ENCODE results near the gene KLF7. TPM values are rescaled to one million over a fixed set of nuclear protein-coding genes. Genes with fewer than 3 reads are reported as not detected.

The KLF7 gene
- total RNA-seq, 2 experiments from 2014 or later: 17.9 to 22.9 TPM

DNA sequence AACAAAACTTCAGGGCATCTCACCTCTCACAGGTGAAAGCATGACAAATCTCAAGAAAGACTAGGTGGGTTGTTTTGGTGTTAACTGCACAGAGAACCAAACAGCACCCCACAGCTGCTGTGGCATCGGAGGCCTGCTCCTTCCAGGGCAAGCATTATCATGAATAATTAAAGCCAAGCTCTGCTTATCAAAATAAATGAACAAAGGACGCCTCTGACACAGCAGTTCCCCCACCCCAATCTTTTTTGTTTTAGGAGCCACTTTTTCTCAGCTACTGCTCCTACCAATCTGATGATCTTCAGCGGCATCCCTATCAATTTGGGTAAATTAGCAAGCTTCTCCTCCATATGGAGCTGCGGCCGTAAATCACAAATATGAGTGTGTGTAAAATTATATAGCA is 58.6 kb downstream of the KLF7 start:
- no peak for ATAC-seq (ENCODE audit: low read depth)
- H3K27ac Mint-ChIP-seq: no peak overlapping the region
- H3K4me3 Mint-ChIP-seq: no peak overlapping the region

DNA sequence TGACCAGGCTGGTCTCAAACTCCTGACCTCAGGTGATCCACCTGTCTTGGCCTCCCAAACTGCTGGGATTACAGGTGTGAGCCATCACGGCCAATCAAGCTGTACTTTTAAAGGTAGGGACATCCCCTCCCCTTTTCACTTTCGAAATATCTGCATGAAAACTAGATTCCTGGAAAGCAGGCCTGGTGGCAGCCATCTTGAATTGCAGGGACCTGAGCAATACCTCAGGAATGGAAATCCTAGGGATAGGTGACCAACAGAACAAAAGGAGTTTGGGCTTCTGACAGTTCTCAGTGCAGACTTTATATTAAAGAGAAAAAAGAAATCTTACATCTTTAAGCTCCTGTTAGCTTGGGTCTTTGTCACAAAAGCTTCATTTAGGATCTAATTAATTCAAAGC is 62.6 kb downstream of the KLF7 start:
- ATAC-seq (ENCODE audit: low read depth) (no peak), DNase-seq (no peak)
- Mint-ChIP-seq H3K4me3 (no peak overlapping the region), H3K36me3 (peaks cover 47% of the 10 kb centered on the region), H3K4me1 (peaks cover 8% of the 10 kb centered on the region), H3K27me3 (no peaks in the 10 kb centered on the region), H3K9me3 (peaks cover 2% of the 10 kb centered on the region), H3K27ac (no peak overlapping the region)
- POLR2A ChIA-PET: no interaction called here

More for the DNA sequence above, 58.6 kb downstream of the KLF7 start:
- Mint-ChIP-seq H3K9me3 (peaks cover under 1% of the 10 kb centered on the region), H3K4me1 (peaks cover 19% of the 10 kb centered on the region), H3K36me3 (peaks cover 39% of the 10 kb centered on the region), H3K27me3 (no peaks in the 10 kb centered on the region)
- POLR2A ChIA-PET: no interaction called here
- DNase-seq: no peak

DNA sequence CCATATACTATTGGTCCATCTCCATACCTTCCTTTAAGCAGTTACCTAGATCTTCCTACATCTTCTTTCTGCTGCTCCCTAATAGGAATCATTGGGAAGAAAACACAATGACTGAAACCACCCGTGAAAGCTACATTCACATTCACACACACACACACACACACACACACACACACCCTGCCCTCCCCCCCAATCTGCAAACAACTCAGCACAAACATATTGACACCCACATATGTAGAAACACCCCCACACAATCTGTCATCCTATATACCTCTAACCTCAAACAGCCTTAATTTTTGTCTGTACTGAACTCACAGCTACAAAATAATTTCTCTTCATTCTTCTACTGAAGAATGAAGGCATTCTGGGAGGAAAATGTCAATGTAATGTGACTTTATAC is 63.8 kb downstream of the KLF7 start:
- peaks cover 40% of the 10 kb centered on the region for H3K36me3 Mint-ChIP-seq
- H3K4me1 Mint-ChIP-seq: peaks cover 5% of the 10 kb centered on the region
- POLR2A ChIA-PET: no interaction called here
- no peak overlapping the region for H3K4me3 Mint-ChIP-seq
- ATAC-seq (ENCODE audit: low read depth): no peak
- H3K27ac Mint-ChIP-seq: no peak overlapping the region
- peaks cover 2% of the 10 kb centered on the region for H3K9me3 Mint-ChIP-seq
- H3K27me3 Mint-ChIP-seq: no peaks in the 10 kb centered on the region
- no peak for DNase-seq

DNA sequence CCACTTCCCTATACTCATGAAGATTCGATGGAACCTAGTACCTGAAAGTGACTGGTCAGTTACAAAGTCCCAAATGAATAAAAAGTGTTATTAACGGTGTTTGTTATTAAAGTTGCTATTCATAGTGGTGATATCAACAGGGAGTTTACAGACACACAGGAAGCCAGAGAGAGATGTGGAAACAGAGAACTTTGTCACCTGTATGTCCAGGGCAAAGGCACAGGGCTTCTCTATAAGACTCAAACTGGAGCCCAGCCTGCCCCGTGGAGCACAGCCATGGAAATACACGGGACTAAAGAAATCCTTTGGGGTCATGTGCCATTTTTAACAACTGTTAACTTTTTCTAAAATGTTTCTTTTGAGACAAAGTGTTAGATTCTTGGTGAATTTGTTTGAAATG is 68.5 kb downstream of the KLF7 start:
- Mint-ChIP-seq H3K4me1 (peaks cover 3% of the 10 kb centered on the region), H3K27me3 (no peaks in the 10 kb centered on the region), H3K27ac (no peak overlapping the region), H3K9me3 (peaks cover 7% of the 10 kb centered on the region), H3K4me3 (no peak overlapping the region), H3K36me3 (peaks cover 28% of the 10 kb centered on the region)
- DNase-seq (no peak), ATAC-seq (ENCODE audit: low read depth) (no peak)
- POLR2A ChIA-PET: no interaction called here

DNA sequence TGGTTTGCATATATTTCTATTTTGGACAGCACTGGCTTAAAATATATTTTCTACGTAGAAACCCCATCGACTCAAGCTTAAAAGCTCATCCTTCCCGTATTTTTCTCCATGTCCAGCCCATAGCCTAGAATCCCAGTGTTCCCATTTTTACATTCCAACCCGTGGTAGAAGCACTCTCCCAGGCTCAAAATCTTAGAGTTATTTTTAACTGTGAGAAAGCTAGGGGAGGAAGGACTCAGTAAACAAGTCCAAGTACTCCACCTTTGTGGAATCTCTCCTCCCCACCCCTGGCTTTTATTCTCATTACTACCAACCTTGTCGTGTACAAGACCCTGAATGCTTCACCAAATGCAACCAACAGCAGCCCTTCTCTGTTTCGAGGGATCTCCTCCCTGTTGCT is 69.8 kb downstream of the KLF7 start:
- H3K27ac Mint-ChIP-seq: no peak overlapping the region
- no peaks in the 10 kb centered on the region for H3K27me3 Mint-ChIP-seq
- ATAC-seq (ENCODE audit: low read depth) (no peak), DNase-seq (no peak)
- no peak overlapping the region for H3K4me3 Mint-ChIP-seq
- H3K9me3 Mint-ChIP-seq: peaks cover 9% of the 10 kb centered on the region
- peaks cover 29% of the 10 kb centered on the region for H3K36me3 Mint-ChIP-seq
- POLR2A ChIA-PET: no interaction called here
- peaks cover 4% of the 10 kb centered on the region for H3K4me1 Mint-ChIP-seq

DNA sequence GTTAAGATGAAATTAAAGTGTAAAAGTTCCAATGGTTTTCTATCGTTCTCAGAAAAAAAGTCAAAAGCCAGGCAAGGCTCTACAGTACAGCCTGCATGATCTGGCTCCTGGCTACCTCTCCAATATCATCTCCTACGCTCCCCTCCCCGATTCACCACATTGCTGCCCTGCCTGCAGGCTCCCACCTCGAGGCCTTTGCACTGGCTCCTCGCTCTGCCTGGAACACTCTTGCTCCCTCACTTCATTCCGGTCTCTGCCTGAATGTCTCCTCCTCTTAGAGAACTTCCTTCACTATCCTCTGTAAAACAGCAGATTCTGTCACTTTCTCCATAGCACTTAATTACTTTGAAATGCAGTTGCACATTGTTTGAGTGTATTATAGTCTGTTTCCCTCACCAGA is 72.5 kb downstream of the KLF7 start:
- POLR2A ChIA-PET: no interaction called here
- Mint-ChIP-seq H3K27ac (peak overlapping the region; percentile 63), H3K36me3 (peaks cover 22% of the 10 kb centered on the region), H3K27me3 (no peaks in the 10 kb centered on the region), H3K4me1 (peaks cover 19% of the 10 kb centered on the region), H3K9me3 (peaks cover 9% of the 10 kb centered on the region), H3K4me3 (no peak overlapping the region)
- ATAC-seq (ENCODE audit: low read depth) (no peak), DNase-seq (no peak)

DNA sequence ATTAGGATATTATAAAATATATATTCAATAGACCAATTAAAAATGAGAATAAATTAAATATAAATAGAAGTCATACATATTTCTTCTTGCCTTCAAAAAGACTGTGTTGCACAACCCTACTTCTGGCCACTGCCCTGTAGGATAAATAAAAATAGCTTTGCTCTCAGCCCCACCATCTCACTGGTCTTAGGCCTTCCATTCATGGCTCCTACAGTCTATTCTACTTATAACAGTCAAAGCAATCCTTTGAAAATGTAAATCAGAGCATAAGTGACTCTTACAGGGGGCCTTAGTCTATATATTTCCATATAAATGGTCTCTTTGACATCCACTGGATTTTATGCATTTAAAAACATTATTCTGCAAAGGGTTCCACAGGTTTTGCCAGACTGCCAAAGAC is 72.9 kb downstream of the KLF7 start:
- POLR2A ChIA-PET: no interaction called here
- no peak for ATAC-seq (ENCODE audit: low read depth)
- Mint-ChIP-seq H3K36me3 (peaks cover 25% of the 10 kb centered on the region), H3K4me3 (no peak overlapping the region), H3K9me3 (peaks cover 9% of the 10 kb centered on the region), H3K27me3 (no peaks in the 10 kb centered on the region), H3K27ac (no peak overlapping the region), H3K4me1 (peaks cover 22% of the 10 kb centered on the region)
- DNase-seq: no peak

DNA sequence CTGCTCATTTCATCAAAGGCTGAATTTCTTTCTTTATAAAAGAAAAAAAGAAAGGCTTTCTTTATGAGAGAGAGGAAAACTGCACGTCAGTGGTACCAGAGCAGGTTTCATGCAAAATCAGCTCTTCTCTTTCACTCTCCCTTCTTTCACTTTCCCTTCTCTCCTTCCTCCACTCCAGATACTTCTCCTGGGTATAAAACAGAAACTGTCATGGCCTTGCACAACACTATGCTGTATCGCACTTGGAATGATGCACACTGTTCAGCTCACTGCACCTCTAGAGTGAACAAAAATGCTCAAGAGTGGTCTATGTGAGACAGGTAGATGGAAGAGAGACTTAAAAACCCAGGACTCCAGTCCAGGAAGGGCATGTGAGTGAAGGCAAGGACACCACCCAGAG is 73.8 kb downstream of the KLF7 start:
- Mint-ChIP-seq H3K4me1 (peaks cover 22% of the 10 kb centered on the region), H3K27ac (no peak overlapping the region), H3K27me3 (no peaks in the 10 kb centered on the region), H3K4me3 (no peak overlapping the region), H3K36me3 (peaks cover 27% of the 10 kb centered on the region), H3K9me3 (peaks cover 9% of the 10 kb centered on the region)
- ATAC-seq (ENCODE audit: low read depth) (no peak), DNase-seq (no peak)
- POLR2A ChIA-PET: no interaction called here

DNA sequence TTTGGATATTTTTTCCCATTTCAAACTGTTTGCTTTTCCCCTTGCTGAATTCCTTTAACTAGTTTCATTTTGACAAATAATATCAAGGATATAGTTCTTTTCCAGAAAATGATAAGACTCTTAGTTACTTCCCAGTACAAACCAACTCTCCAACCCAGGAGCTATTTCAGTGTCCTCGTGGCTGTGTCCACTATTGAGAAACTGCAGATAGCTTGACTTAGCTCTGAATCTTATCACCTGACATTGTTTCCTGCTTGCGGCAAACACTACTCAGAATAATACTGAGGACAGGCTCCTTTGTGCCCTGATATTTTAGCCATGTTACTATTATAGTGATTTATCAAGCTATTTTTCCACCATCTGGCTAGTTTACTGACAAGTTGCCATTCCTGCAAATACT is 74.6 kb downstream of the KLF7 start:
- no peak overlapping the region for H3K4me3 Mint-ChIP-seq
- peaks cover 9% of the 10 kb centered on the region for H3K9me3 Mint-ChIP-seq
- POLR2A ChIA-PET: no interaction called here
- DNase-seq (no peak), ATAC-seq (ENCODE audit: low read depth) (no peak)
- H3K36me3 Mint-ChIP-seq: peaks cover 35% of the 10 kb centered on the region
- H3K4me1 Mint-ChIP-seq: peaks cover 22% of the 10 kb centered on the region
- no peaks in the 10 kb centered on the region for H3K27me3 Mint-ChIP-seq
- H3K27ac Mint-ChIP-seq: no peak overlapping the region

DNA sequence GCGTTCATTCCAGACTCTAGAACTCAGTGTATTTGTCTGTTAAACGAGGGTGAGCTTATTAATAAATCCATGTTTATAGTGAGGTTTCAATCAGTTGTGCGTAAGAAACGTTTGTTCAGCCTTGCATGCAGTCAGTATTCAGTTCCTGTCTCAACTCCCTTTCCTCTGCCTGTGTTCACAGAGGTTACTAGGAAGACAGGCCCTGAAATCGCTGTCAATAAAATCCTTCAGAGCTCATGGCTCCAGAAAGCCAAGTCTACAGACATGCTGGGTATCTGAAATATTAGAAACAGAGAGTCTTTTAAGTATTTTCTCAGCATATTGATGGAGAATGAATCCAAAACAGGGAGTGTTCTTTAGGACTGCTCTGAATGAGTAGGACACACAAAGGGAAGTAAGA is 75.4 kb downstream of the KLF7 start:
- H3K4me3 Mint-ChIP-seq: no peak overlapping the region
- H3K27ac Mint-ChIP-seq: no peak overlapping the region
- no peaks in the 10 kb centered on the region for H3K27me3 Mint-ChIP-seq
- H3K36me3 Mint-ChIP-seq: peaks cover 39% of the 10 kb centered on the region
- H3K4me1 Mint-ChIP-seq: peaks cover 22% of the 10 kb centered on the region
- ATAC-seq (ENCODE audit: low read depth) (no peak), DNase-seq (no peak)
- H3K9me3 Mint-ChIP-seq: peaks cover 9% of the 10 kb centered on the region
- POLR2A ChIA-PET: no interaction called here

DNA sequence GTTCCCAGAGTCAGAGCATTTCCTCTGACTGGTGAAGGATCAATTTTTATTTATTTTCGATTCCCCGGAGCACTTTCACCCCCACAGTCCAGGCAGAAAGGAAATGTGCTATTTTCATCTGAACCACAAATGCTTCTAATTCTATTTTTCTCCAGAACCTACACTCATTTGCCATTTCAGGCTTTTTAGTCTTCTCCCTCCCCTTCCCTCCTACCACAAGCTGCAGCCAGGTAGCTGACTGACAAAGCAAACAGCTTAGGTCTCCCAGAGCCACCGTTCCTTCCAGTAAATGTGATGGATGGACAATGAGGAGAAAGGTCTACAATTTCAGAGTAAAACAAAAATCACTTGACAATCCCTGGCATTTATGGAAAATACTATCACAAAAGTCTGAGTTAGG is 76.9 kb downstream of the KLF7 start:
- no peak overlapping the region for H3K27ac Mint-ChIP-seq
- peaks cover 9% of the 10 kb centered on the region for H3K9me3 Mint-ChIP-seq
- H3K4me1 Mint-ChIP-seq: peaks cover 22% of the 10 kb centered on the region
- ATAC-seq (ENCODE audit: low read depth) (no peak), DNase-seq (no peak)
- POLR2A ChIA-PET: no interaction called here
- no peaks in the 10 kb centered on the region for H3K27me3 Mint-ChIP-seq
- peak overlapping the region; percentile 56 for H3K4me3 Mint-ChIP-seq
- H3K36me3 Mint-ChIP-seq: peaks cover 40% of the 10 kb centered on the region

DNA sequence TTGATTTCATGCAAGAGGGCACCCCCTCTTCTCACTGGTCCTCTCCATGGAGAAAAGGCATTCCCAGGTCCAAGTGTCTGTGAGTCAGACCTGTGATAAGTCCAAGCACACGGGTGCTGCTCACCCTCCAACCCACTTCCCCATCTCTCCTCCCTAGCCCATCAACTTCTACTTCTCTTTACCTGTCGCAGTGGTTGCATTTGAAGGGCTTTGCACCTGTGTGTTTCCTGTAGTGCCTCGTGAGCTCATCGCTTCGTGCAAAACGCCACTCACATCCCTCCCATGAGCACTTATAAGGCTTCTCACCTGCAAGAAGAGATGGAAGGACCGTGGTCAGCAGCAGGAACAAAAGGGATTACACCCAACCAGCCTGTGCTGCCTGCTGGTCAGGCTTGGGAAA is 77.5 kb downstream of the KLF7 start:
- Mint-ChIP-seq H3K4me3 (no peak overlapping the region), H3K4me1 (peaks cover 26% of the 10 kb centered on the region), H3K36me3 (peaks cover 38% of the 10 kb centered on the region), H3K9me3 (peaks cover 5% of the 10 kb centered on the region), H3K27me3 (no peaks in the 10 kb centered on the region), H3K27ac (peak overlapping the region; percentile 21)
- ATAC-seq (ENCODE audit: low read depth): no peak
- POLR2A ChIA-PET: no interaction called here
- no peak for DNase-seq

DNA sequence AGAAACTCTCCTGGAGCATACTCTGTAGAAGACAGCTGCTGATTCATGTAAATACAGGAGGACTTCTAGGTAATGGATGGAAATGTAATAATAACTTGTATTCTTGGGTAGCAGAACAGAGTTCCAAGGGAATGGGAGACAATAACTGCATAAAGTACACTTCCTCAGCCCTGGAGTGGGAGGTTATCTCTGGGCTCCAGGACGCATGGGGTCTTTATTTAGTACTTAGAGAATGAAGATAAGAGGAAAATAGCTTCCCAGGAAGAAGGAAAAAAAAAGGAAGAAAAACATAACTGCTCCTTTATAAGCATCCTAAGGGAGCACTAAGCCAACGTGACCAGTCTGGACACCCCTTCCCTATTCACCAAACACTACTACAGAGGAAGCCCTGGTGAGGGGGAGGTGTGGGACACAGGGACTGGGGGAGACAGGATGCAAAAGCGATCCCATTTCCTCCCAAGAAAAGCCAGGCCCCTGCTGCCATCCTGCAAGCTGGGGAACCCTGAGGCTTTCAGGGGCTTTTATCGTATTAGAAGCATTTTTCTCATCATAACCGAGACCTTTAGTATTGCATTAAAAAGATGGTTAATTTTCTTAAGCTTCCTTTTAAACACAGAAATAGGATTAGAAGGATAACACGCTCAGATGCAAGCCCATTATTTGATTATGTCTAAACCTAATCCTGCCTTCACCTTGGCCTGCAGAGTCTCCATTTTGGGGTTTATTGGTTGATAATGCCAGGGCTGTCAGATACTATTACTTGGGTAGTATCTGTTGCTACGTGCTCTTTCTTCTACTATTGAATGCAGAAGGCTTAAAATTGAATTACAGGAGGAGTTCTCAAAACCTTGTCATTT is 78.5 kb downstream of the KLF7 start:
- no peak for ATAC-seq (ENCODE audit: low read depth)
- DNase-seq: no peak
- H3K4me1 Mint-ChIP-seq: peaks cover 27% of the 10 kb centered on the region
- peaks cover 39% of the 10 kb centered on the region for H3K36me3 Mint-ChIP-seq
- POLR2A ChIA-PET: no interaction called here
- H3K27ac Mint-ChIP-seq: no peak overlapping the region
- no peak overlapping the region for H3K4me3 Mint-ChIP-seq
- peaks cover 4% of the 10 kb centered on the region for H3K9me3 Mint-ChIP-seq
- H3K27me3 Mint-ChIP-seq: no peaks in the 10 kb centered on the region

DNA sequence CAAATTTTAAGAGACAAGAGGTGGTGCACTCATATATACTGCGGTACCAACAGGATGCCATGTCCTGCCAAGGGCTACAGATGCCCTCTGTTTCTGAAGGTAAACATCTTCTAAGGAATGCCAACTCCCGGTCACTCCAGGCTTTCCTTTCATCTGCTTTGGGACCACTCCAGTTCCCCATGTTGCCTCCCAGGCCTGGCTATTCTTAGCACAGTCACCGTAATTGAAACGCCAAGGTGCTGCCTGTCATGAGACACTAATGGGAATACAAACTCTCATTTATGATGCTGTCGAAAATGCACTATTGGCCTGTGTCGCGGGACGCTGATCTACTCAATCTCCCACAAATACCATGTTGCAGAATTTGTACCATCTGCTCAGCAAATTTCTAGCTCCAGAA is 79.6 kb downstream of the KLF7 start:
- Mint-ChIP-seq H3K4me3 (no peak overlapping the region), H3K27ac (no peak overlapping the region), H3K36me3 (peaks cover 36% of the 10 kb centered on the region), H3K27me3 (no peaks in the 10 kb centered on the region), H3K9me3 (no peaks in the 10 kb centered on the region), H3K4me1 (peaks cover 24% of the 10 kb centered on the region)
- DNase-seq: no peak
- POLR2A ChIA-PET: no interaction called here
- no peak for ATAC-seq (ENCODE audit: low read depth)

Measured in activated naive CD8-positive, alpha-beta T cell treated with anti-CD3 and anti-CD28 coated beads, Interleukin-2, amount 10 ng/mL, durations not matched to agents 7 days and 5 days (primary cell).